Inflammatory macrophage treated with lipopolysaccharide for 4 hours (primary cell): ENCODE data around the gene FBXO2.

Source experiments
- DNase-seq: peaks from one replicate; pipeline ENCODE4 v3.0.0-alpha.2; 2020

FBXO2 gene

DNA sequence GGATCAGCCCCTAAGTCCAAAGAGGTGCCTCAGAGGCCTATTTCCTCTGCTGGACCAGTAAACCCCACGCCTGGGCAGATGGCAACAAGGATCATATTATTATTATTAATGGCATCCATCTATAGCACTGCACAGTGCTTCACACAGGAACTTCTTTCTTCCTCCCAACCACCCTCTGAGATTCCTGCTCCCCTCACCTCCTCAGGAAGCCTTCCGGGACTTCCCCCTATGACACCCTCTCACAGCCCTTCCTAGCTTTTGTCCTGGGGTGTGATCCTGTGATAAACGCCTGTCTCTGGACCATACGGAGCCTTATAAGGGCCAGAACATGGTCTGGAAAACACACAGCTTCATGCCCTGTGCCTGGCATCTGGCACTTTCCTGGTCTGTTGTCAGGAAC lies 3.2 kb downstream of the FBXO2 start:
- no peak for DNase-seq

DNA sequence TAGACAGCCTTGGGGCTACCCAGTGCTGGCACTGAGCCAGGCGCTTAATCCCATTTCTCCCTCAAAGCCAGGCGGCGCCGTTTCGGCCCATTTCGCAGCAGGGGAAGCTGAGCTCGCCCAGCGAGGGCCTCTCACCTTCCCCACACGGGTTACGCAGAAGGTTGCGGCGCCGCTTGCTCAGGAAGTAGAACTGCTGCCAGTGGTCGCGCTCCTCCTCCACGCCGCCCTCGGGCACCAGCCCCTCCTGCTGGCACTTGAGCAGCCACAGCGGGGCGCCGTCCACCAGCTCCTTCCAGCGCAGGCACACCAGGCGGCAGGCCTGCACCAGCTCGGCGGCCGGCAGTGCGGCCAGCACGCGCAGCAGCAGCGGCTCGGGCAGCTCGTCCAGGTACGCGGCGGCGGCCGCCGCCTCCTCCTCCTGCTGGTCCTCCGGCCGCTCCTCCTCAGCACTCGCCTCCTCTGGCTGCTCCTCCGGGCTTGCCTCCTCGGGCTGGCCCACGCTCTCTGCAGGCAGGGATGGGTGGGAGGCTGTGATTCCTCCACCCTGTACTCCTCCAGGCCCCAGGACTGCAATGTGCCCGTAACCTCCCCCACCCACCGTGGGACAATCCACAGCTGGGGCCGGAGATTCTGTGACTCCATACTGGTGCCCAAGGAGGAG lies 3.8 kb downstream of the FBXO2 start:
- DNase-seq: peak; percentile 79

DNA sequence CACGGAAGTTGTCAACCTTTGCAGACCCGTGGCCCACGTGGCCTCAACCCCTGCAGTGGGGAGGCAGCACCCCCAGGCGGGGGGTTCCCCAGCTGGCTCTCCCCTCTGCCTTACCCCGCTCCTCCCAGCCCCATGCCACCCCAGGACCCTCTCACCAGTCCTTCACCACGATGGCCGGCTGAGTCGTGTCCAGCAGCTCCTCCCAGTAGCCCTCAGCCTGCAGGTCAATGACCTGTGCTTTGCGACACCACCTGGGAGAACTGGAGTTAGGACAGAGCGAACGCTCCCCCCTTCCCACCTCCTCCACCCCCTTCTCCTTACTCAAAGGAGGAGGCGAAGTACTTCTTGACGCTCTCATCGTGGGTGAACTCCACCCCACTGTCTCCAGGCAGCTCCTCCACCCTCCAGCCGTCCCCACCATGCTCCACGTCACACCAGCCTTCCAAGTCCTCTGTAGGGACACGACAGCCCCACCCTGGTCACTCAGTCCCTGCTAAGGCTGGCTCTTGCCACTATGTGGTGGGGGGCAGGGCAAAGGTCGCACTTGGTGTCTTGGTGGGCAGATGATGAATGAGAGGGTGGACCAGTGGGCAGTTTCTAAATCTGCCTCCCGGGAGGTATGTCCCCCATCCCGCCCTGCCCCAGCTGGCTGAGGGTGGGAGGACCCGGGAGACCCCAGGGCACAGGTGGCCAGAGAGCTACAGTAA lies 4.5 kb downstream of the FBXO2 start:
- DNase-seq: no peak

DNA sequence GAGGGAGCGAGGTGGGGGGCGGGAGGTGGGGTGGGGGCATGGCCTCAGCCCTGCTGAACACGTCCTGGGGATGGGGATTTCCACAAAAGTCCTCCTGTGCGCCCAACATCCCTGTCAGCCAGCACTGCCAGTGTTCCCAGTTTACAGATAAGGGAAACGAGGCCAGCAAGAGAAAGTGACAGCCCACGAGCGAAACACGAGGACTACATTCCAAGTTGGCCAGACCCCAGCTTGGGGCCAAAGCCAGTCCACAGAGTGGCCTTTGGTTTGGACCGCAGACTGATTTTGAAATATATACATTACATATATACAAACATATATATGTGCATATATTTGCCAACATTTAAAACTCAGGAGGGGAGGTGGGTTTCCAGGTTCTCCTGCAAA lies 5.0 kb downstream of the FBXO2 start:
- no peak for DNase-seq

DNA sequence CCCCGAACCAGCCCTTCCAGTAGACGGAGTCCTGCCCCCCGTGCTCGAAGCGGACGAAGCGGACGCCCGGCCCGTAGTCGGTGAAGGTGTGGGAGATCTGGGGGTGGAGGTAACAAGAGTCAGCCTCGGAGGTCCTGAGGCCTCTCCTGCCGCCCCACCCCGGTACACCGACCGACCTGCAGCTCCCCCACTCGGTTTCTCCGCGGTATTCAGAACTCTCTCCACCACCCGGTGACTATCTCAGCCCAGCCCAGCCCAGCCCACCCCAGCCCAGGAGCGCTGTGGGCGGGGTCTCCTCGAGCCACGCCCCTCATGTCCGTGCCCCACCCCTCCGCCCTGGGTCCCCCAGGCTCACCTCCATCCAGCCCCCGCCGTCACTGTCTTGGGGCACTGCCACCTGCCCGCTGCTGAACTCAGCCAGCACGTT lies 5.5 kb downstream of the FBXO2 start:
- no peak for DNase-seq

DNA sequence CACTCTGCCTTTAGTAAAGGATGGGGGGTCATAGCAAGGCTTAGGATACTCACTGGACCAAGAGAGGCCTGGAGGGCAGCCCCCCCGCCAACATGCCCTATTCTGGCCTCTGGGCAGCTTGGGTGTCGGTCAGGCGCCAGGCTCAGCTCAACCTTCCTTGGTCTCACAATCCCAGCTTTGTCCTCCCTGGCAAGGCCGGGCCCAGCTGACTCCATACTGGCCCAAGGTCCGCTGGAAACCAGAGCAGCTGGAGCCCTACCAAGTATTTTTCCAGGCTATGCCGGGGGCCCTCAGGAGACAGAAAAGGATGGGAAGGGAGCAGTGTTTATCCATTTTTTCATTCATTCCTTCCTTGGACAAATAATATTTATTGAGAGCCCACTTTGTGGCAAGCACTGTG lies 6.2 kb downstream of the FBXO2 start:
- DNase-seq: no peak

DNA sequence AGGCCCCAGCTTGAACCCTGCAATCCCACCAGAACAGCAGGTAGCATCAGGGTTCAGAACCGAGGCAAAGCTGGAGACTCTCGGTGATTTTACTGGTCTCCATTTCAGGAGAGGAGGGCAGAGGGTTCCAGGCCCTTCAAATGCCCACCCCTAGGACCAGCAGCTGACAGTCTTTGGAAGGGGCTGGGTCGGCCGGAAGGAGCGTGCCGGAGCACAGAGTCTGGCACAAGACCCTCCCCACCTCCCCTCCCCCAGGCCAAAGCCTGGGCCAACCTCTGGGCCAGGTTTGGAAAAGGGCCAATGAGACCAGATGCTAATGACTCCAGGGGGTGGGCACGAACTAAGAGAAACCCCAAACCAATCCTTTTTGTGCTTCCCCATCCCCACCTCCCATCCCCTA lies 6.9 kb downstream of the FBXO2 start:
- no peak for DNase-seq

DNA sequence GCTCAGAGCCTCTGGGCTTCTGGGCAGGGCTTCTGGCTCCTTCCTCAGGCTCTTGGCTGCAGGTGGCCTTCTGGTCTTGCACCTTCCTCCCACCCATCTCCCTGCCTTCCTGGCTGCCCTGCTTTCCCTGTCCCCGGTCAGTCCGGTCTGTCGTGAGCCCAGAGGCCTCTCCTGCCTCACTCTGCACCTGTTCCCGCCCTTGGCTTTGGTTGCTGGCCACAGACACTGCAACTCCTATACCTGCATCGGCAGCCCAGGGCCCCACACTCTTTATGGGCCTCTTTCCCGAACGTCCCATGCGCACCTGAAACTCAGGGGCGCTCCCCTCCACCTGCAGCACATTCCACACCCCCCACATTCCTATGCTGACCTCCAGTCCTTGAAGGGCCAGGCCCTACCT lies 7.9 kb downstream of the FBXO2 start:
- no peak for DNase-seq

DNA sequence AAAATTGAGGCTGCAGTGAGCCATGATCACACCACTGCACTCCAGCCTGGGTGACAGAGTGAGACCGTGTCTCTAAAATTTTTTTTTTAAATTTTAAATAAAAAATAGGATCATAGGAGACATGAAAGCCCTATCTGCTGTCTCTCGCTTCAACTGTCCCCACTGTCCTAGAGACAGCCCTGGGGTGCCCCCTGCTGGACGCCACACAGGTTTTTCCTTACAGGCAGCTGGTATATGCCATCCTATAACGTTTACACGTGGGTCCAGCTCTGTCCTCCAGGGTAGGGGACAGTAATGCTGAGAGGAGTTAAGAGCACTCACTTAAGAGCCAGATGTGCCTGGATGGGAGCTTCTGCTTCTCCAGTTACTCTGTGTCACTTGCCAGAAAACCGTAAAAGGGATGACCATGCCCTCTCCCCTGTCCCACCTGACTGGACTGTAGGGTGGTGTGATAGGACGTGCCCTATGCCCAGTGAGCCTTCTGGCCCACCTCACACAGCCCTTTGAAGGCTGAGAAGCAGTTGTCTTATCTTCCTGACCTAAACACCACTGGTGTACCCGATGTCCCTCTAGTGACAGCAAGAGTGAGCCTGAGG lies 8.5 kb downstream of the FBXO2 start:
- peak; percentile 74 for DNase-seq

DNA sequence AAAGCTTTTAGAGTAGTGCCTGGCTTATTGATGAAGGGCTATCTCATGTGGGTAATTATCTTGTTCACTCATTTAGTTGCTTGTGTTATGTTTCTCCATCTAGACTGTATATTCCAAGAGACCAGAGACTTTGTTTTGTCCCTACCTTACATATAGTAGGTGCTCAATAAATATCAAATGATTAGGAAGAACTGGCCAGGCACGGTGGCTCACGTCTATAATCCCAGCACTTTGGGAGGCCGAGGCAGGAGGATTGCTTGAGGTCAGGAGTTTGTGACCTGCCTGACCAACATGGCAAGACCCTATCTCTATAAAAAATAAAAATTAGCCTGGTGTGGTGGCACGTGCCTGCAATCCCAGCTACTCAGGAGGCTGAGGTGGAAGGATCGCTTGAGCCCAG lies 9.0 kb downstream of the FBXO2 start:
- no peak for DNase-seq

DNA sequence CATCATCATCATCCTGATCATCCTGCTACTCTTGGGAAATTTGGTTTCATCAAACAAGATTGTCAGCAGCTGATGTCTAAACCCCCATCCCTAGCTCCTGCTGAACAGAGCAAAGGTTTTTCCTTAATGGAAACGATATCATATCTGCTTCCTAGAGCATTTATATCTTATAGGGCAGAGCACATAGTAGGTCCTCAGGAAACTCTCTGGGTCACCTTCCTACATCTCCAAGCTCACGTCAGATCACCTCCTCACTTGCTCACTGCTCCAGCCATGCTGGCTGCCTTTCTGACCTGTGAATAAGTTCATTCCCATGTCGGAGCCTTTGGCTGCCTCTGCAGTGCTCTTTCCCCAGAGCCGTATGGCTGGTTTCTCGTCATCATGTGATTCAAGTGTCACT lies 10.4 kb downstream of the FBXO2 start:
- DNase-seq: no peak

DNA sequence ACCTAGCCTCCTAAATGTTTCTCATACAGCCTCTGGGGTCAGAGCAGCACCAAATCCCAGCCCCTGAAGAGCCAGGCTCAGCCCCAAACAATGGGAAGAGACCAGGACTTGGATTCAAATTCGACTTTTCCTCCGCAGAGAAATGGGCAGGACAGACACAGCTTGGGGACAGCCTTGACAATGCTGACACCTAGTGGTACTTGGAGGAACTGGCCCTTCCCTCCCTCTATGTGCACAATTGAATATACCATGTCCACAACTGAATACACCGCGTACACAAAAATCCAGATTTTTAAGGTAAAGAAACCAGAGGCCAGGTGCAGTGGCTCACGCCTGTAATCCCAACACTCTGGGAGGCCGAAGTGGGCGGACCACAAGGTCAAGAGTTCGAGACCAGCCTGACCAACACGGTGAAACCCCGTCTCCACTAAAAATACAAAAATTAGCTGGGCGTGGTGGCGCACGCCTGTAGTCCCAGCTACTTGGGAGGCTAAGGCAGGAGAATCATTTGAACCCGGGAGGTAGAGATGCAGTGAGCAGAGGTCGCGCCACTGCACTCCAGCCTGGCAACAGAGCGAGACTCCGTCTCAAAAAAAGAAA lies 11.7 kb downstream of the FBXO2 start:
- DNase-seq: peak; percentile 62

DNA sequence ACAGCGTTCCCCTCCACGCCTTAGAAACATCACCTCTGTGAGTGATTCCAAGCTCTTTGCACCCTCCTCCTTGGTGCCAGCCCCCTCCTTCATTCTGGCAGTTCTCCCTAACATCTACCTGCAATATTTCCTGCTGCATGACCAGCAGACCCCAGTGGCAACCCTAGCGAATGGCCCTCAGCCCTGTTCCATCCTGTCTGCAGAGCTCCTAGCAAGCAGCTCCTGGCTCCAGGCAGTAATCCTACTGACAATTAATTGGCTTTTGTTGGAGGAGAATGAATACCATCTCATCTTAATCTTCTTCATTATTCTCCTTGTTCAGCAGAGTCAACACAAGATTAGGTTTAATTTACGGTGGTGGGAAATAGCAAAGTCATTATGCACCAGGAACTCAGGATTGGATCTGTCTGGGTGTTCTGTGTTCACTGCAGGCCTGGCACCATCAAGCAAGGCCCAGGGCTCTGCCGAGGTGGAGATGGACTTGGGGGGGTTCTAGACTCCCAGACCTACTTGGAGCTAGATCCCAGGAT lies 12.4 kb downstream of the FBXO2 start:
- no peak for DNase-seq

DNA sequence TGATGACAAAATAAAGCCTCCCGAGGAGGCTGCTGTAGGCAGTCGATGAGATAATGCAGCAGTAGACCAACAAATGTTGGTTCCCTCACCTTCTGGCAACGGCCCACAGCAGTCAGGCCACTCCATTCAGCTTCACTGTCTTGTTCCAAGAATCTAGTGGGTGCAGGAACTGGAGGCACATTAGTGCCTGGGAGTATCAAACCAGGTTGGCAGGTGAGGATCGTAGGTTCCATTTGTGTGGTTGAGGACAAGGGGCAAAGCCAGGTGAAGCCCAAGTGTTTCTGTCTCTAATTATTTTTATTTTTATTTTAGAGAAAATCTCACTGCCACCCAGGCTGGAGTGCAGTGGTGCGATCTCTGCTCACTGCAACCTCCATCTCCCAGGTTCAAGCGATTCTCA lies 13.3 kb downstream of the FBXO2 start:
- no peak for DNase-seq

DNA sequence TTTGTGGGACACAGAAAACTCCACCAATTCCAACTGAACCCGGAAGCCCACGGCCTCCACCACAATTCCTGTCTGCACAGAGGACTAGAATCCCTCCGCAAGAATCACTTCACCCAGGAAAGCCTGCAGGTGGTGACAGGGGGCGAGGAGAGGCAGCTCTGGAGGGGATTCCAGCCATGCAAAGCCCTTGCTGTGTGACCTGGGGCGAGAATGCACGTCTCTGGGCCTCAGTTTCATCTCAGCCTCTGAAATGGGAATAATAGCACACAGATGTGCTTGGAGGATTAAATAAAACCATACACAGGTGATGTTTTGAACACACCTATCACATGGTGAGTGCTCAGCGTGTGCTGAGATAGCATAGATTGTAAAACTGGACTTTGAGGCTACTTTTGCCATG lies 14.1 kb downstream of the FBXO2 start:
- DNase-seq: no peak

DNA sequence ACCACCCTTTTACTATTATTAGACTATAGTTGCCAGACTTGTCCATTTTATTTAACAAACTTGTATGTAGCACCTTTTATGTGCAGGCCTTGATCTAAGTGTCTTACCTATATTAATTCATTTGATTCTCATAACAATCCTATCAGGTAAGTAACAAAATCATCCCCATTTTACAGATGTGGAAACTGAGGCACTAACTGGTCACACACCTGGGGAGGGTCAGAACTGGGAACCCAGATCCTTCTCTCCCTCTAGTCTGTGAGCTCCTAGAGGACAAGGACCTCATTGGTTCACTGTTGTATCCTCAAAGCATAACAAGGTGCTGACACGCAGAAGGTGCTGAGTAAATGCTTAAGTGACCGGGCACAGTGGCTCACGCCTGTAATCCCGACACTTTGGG lies 14.9 kb downstream of the FBXO2 start:
- no peak for DNase-seq

DNA sequence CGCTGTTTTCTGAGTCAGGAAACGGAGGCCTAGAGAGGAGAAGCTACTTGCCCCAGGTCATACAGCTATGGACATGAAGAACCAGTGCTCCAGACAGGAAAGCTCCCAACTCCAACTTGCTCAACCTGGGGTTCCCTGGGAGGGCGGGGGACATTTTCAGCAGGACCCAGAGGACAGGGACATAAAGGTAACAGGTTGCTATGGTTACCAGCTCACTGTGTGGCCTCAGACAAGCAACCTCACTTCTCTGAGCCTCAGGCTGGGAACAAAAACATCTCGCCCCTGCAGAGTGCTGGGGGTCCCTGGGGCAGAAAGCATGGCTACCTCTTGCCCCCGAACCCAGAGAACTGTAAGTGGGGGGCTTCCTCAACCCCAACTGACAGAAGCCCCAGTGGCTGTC lies 16.1 kb downstream of the FBXO2 start:
- DNase-seq: no peak

DNA sequence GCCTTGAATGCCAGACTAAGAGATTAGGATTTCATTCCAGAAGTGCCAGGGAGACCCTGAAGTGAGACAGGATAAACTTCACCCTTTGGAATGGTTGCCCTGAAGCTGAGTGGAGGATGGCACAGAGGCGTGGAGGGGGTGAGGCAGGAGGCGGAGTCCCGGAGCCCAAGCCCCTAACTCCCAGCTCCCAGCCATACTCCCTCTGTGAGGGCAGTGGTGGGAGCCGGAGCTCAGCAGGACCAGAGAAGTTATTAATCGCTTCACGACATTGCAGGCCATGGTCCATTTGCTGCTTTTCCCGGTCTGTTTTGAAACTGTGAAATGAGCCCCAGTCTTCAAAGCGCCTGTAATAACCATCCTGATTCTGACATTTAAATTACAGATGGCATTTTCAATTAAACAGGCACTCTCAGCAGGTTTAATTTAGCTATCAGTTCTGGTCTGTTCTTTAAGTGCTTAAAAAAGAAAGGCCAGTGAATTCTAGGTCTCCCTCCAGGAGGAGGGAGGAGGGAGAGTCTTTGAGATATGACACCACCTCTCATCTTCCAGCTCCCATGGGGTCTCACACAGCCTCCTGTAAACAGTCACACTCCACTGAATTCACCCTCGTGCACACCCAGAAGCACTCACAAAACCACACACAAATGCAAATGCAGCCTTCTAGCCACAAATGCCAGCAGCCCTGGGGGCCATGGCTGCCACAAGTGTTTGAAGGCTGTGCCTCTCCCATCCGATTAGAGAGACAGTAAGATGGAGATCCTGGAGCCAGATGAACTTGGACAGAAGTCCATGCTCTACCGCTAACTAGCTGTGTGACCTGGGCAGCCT lies 19.6 kb downstream of the FBXO2 start:
- DNase-seq: no peak

DNA sequence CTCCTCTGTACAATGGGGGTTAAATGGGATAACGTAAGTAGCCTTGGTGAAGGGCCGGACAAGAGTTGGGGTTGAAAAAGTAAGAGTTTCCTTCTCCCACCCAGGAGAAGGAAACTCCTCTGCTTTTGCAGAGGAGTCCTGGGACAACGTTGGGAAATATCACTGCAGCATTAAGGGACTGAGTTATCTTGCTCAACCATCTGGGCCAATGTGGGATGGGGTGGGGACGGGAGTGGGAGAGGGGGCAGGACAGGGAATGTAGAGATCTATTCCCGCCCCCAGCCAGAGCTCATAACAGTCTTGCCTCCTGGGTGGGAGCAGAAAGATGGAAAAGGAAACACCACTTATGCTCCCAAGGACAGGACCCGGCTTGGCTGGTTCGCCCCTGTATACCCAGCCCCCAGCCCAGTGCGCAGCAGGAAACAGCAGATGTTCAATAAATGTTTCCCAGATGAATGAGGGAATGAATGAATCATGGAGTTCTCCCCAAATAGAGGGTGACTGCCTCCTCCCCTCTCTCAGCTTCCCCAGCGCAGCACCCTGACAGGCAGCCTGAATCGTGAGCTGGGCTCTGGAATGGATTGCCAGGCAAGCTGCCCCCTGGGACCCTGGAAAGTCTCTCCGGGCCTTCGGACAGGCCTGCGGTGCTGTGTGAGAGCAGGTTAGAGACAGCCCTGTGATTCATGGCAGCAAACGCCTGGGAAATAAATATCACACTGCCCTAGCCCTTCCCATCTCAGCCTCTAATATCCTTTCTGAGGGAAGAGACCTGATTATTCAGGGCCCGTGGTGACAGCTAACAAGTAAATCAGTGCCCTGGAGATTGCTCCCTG lies 24.8 kb downstream of the FBXO2 start:
- no peak for DNase-seq

DNA sequence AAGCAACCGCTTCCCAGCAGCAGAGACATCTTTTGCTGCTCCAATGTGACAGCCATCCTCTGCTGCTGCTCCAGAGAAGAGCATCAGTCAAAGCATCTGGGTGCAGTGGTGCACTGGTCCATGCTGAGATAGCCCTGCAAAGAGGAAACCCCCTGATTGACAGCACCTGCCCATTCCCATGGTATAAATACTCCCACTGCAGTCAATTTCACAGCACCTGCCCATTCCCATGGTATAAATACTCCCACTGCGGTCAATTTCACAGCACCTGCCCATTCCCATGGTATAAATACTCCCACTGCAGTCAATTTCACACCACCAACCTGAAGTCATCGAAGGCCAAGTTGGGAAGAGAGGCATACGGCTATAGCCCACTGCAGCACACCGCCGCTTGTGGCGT lies 25.5 kb downstream of the FBXO2 start:
- DNase-seq: no peak

DNA sequence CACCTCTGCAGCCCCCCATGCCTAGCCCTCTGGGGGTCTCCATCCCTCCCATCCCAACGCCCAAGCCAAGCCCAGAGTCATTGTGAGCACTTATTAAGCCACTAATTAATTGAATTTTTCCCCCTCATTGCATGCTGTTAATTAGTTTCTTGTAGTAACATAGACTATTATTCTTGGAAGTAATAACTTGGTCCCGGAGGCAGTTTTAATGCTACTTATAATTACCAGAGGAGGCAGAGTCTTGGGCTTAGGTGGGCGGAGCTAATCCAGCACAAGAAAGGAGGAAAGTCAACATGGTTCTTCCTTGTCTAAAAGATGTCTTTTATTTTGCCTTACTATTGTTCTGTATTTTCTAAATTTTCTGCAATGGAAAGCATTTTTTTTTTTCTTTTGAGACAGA lies 27.7 kb downstream of the FBXO2 start:
- no peak for DNase-seq

DNA sequence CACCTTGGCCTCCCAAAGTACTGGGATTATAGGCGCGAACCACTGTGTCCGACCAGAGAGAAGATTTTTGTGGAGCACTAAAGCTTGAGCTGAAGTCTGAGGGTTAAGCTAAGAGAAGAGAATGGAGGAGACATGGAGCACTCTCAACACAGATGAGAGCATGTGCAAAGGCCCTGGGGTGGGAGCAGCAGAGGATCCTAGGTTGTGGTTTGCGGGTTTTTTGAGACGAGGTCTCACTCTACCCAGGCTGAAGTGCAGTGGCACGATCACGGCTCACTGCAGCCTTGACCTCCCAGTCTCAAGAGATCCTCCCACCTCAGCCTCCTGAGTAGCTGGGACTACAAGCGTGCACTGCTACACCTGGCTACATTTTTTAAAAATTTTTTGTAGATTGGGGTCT lies 30.5 kb downstream of the FBXO2 start:
- DNase-seq: no peak
